GM18505 (cell line): Measurements from ENCODE around the gene NUAK1.

Source experiments
- ATAC-seq: cut with Tn5 transposase; IDR thresholded peaks from one replicate; pipeline ENCODE4 v1.9.1; 2021; ENCODE audit not compliant: unreplicated experiment
- POLR2A ChIP-seq: IDR thresholded peaks from 4 replicates; pipeline ENCODE4 v1.6.1; 2011; ENCODE audit warnings: borderline replicate concordance; ENCODE audit not compliant: insufficient read depth, insufficient read length; ENCODE audit errors: extremely low read depth

NUAK1 gene

DNA sequence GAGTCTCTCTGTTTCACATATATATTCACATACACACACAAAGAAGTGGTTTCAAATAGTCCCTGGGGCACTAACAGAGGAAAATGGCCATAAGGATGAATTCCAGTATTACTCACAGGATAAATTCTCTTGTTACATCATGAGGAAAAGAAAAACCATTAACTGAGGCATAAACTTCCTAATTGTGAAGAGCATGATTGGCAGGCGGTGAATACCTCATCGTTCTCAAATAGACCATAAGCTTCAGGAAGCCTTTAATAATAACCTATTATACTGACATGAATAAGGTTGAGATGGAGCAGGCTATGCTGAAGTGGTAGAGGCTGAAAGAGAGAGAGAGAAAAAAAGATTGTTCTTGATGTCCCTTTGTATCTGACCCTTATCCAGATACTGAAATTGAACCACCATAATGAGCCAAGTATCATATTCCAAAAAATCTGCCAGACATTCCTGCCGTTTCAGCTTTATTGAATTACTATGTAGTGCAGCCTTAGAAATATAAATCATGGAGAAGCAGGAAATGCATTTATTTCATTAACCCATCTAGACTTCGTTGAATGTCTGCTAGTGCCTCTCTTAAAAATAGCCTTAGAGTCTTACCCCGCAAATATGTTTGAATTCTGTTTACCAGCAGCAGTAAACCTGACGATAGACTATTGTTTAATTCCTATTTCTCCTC is 86.8 kb downstream of the NUAK1 start:
- no peak for ATAC-seq
- no peak for TF ChIP-seq POLR2A

DNA sequence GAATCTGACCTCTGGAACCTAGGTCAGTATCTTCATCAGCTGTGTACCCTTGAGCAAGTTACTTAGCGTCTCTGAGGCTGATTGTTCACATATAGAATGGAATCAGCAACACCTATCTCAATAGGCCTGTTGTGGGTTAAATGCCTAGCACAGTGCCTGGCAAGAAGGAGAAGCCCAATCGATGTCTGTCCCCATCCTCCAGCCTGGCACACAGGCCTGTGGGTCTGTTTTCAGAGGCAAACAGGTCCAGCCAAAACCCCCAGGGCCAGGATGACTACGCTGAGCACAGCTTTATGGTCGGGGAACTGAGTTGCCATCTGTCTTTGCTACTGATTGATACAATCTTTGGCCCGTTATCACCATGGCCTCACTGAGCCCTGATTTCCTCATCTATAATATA is 89.2 kb downstream of the NUAK1 start:
- TF ChIP-seq POLR2A, result no peak
- no peak for ATAC-seq

DNA sequence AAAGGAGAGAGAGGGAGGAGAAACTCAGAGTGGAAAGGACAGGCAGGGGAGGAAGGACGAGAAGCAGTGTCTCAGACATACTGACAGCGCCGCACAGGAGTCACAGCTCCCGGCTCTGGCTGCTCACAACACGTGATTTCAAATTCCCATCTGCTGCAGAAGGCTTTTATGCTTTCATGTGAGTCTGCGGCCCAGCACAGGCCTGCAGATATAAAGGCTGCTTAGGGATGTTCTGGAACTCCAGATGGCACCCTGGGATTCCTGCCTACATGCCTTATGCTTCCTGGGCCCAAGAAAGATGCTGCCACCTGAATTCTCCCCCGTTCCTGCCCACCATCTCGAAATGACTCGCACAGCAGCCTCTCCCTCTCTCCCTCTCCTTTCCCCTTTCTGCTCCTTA is 89.6 kb downstream of the NUAK1 start:
- no peak for ATAC-seq
- no peak for TF ChIP-seq POLR2A

DNA sequence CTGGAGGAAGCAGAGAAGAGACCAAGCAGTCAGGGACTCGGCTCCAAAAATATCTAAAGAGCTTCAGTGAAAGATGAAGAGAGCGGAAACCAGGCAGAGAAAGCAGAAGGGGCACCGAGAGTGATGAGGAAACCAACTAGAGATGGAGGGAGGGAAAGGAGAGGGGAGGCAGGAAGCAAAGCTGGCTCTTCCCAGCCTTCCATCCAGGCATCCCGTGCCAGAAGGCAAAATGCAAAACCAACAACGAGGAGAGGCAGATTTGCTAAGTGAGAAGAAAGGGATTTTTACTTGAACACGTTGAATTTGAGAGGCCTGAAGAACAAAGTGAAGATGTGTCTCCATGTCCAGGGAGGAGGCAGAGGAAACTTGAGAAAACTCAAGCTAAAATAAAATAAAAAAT is 90.1 kb downstream of the NUAK1 start:
- no peak for TF ChIP-seq POLR2A
- ATAC-seq, result no peak

DNA sequence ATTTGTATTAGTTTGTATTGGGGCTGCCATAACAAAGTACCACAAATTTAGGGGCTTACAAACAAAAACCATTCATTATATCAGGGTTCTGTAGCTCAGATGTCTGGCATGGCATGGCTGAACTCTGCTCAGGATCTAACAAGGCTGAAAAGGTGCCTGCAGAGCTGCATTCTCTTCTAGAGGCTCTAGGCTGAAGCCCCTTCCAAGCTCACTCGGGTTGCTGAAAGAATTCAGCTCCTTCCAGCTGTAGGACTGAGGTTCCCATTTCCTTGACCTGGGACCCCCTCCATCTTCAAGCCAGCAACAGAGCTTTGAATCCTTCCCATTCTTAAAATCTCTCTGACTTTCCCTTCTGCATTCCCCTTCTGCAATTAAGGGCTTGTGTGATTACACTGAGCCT is 90.7 kb downstream of the NUAK1 start:
- no peak for ATAC-seq
- TF ChIP-seq POLR2A, result no peak

DNA sequence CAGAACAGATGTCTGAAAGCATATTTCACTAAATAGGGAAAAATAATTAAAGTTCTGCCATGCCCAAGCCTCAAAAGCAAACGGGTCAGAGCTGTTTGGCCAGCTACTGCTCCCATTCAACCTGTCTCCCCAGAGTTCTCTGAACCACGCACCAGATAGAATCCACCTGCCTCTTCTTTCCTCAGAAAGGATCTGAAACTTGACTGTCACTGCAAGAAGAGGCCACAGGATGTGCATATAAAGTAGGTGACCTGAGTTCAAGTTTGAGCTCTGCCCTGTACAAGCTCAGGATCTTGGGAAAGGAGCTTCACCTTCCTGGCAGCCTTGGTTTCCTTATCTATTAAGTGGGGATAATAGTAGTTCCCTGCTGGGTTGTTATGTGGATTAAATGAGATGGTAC is 91.8 kb downstream of the NUAK1 start:
- no peak for TF ChIP-seq POLR2A
- ATAC-seq, result no peak

DNA sequence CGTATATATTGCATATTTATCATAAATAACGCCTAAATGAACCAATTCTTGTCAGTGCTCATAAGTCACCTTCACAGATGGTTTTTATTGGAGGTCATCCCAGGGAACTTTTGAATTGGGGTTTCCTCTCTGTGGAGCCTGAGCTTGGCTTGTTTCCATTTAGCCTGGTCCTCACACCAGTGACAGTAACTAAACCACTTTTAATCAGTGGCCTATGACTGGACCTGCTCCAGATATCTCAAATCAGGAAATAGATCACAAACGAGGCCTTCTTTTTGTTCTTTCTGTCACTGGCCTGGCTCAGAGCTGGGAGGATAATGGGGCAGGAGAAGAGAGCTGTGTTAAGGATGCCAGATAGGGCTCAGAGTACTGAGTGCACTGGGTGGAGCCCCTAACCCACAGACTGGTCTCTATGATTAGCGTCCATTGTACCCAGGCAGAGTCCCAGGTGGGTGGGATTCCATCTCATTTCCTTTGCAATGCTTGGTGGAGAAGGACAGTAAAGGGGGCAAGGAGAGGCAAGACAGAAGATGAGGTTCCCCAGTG is 92.4 kb downstream of the NUAK1 start:
- no peak for TF ChIP-seq POLR2A
- no peak for ATAC-seq

DNA sequence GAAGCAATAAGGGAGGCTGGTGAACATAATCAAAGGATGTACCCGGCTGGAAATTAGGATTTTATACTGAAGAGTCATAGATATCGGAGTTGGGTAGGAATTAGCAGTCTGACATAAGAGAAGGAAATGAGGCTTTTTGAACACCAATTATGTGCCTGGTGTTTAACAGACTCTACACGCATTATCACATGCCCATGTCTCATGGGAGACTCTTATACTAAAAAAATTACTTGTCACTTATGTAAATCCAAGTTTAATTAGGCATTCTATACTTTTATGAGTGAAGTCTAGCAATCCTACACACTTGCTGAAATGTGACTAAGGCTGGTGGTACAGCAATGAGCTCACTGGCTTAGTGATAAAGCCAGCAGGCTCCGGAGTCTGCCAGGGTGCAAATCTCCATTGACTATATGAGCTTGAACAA is 93.5 kb downstream of the NUAK1 start:
- ATAC-seq, result no peak
- TF ChIP-seq POLR2A, result no peak

DNA sequence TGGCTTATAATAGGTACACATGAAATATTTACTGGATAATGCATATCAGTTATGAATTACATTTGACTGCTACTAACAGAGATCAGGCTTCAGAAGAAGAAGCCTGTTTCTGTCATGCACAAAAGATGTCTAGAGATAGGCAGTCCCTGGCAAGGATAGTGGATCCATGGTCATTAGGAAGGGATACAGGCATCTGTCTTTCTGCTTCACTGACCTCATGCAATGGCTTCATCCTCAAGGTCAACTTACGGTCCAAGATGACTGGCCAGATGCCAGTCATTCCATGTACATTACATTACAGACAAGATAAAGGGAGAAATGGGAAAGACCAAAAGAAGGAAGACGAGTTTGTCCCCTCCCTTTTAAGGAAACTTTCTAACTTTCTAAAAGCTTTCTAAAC is 94.0 kb downstream of the NUAK1 start:
- ATAC-seq, result no peak
- no peak for TF ChIP-seq POLR2A

DNA sequence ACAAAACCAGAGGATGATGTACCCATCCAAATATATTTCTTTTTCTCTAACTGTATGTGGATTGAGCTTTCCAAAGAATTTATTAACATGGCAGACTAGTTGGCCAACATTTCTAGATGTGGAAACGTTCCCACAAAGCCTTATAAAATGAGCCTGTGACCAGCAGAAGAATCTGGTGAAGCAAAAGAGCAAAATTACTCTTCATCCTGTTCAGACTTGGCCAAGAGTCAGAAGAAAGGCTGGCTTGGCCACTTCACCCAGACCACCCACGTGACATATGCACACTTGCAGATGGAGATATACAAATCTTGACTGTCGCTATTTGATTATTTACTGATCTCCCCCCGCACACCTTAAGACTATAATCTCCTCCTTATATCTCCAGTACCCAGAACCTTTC is 96.7 kb downstream of the NUAK1 start:
- TF ChIP-seq POLR2A, result no peak
- no peak for ATAC-seq

DNA sequence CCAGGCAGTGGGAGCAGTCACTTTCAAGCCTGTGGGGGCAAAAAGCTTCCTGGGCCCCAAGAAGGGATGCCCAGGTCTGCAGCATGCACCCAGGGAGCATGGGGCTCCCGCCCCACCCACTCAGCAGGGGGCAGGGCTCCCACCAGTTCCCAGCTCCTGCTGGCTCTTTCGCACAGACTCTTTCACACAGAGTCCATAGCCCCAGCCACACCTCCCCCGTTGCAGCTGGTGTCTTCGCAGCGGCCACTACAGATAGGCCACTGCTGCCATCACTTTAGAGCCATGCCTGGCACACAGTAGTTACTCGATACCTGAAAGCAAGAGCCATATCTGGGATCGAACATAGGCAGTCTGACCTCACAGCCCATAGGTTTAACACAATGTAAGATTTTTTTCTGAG is 98.2 kb downstream of the NUAK1 start:
- TF ChIP-seq POLR2A, result no peak
- no peak for ATAC-seq

DNA sequence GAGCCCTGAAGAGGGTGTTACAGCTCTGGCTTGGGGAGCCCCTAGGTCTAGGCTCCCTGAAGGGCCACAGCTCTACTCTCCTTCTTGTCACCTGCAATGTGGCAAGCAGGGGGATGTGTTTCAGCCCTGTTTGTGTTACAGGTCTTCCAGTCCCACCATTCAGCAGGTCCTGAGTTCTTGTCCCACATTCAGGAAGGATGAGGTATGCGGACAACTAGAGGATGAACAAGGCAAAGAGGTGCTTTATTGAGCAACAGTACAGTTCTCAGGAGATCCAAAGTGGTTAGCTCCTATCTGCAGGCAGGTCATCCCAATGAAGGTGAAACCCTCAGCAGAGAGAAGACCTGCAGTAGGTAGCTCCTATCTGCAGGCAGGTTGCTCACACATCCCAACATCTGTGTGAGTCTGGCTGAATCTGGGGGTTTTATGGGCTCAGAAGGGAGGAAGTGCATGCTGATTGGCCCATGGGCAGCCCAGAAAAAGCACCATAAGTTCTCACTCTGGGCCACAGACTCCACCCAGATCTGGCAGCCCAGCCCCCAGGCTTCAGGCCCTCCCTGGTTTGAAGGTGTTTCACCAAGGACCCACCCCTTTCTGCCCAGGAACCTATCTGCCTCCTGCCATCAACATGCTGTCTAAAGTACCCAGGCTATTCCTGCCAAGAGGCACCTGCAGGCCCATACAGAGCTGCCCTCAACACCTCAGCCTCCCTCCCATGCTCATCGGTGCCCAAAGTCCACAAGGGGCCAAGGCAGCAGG is 98.9 kb downstream of the NUAK1 start:
- no peak for TF ChIP-seq POLR2A
- no peak for ATAC-seq

DNA sequence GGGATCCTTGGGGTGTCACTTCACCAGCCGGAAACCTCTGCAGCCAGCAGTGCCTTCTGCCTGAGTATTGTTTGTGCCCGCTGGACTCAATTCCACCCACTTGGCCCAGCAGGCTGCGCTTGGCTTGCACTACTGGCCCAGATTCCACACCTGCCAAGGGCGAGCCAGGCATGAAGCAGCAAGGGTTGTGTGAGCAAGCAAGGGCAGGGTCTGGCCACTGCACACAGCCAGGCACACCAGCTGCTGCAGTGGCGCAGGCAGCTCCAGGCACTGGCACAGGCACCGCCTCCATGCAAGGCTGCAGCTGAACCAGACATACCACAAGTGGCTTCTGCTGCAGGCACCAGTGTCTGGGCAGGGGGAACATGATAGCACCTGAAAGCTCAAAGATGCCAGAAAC is 99.5 kb downstream of the NUAK1 start:
- no peak for ATAC-seq
- no peak for TF ChIP-seq POLR2A
